ENCODE measurements around the gene MYLK. TPM values are rescaled to one million over a fixed set of nuclear protein-coding genes. Genes with fewer than 3 reads are reported as not detected.
A peak's percentile ranks its signal among the peaks of the same experiment; 100 is the strongest.

The MYLK gene
- total RNA-seq, 1 donor from 2014 or later = 2.6 TPM

GRCh38 chr3:123595396-123596180, 288.5 kb downstream of the MYLK start:
- no peaks in the 10 kb centered on the region for H3K27me3 ChIP-seq (ENCODE audit: control insufficient read depth, insufficient read depth, low read length)
- no peak overlapping the region for H3K4me3 ChIP-seq (ENCODE audit: low read depth, low read length)
- DNase-seq (ENCODE audit: low read depth) (no peak), FAIRE-seq (peak; percentile 32)
- no peaks in the 10 kb centered on the region for H3K36me3 ChIP-seq (ENCODE audit: control insufficient read depth, insufficient read depth, low read length)
- TF ChIP-seq, protein P1, sequence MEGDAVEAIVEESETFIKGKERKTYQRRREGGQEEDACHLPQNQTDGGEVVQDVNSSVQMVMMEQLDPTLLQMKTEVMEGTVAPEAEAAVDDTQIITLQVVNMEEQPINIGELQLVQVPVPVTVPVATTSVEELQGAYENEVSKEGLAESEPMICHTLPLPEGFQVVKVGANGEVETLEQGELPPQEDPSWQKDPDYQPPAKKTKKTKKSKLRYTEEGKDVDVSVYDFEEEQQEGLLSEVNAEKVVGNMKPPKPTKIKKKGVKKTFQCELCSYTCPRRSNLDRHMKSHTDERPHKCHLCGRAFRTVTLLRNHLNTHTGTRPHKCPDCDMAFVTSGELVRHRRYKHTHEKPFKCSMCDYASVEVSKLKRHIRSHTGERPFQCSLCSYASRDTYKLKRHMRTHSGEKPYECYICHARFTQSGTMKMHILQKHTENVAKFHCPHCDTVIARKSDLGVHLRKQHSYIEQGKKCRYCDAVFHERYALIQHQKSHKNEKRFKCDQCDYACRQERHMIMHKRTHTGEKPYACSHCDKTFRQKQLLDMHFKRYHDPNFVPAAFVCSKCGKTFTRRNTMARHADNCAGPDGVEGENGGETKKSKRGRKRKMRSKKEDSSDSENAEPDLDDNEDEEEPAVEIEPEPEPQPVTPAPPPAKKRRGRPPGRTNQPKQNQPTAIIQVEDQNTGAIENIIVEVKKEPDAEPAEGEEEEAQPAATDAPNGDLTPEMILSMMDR (IDR thresholded peaks at IDR 0.05; ENCODE audit: insufficient read depth, low read length, severe bottlenecking) = no peak

- TF ChIP-seq, protein P1 (IDR thresholded peaks at IDR 0.05; ENCODE audit: insufficient read depth, low read length, severe bottlenecking) = no peak
- H3K4me3 ChIP-seq (ENCODE audit: low read depth, low read length) = no peak overlapping the region
- H3K36me3 ChIP-seq (ENCODE audit: control insufficient read depth, insufficient read depth, low read length) = peaks cover 2% of the 10 kb centered on the region
- DNase-seq (ENCODE audit: low read depth) (no peak), FAIRE-seq (no peak)
- no peaks in the 10 kb centered on the region for H3K27me3 ChIP-seq (ENCODE audit: control insufficient read depth, insufficient read depth, low read length)
Observed at GRCh38 chr3:123593381-123593780, 290.8 kb downstream of the MYLK start.

GRCh38 chr3:123590685-123591450, 293.3 kb downstream of the MYLK start:
- no peak overlapping the region for H3K4me3 ChIP-seq (ENCODE audit: low read depth, low read length)
- TF ChIP-seq, protein P1 (IDR thresholded peaks at IDR 0.05; ENCODE audit: insufficient read depth, low read length, severe bottlenecking) = no peak
- H3K27me3 ChIP-seq (ENCODE audit: control insufficient read depth, insufficient read depth, low read length) = no peaks in the 10 kb centered on the region
- peaks cover 2% of the 10 kb centered on the region for H3K36me3 ChIP-seq (ENCODE audit: control insufficient read depth, insufficient read depth, low read length)
- FAIRE-seq (no peak), DNase-seq (ENCODE audit: low read depth) (no peak)

- DNase-seq (ENCODE audit: low read depth) = no peak
- Histone ChIP-seq H3K4me3 (ENCODE audit: low read depth, low read length) (no peak overlapping the region), H3K36me3 (ENCODE audit: control insufficient read depth, insufficient read depth, low read length) (peaks cover 2% of the 10 kb centered on the region), H3K27me3 (ENCODE audit: control insufficient read depth, insufficient read depth, low read length) (no peaks in the 10 kb centered on the region)
- TF ChIP-seq, protein P1 (IDR thresholded peaks at IDR 0.05; ENCODE audit: insufficient read depth, low read length, severe bottlenecking) = no peak
- FAIRE-seq = no peak
Observed at GRCh38 chr3:123587401-123587800, 296.7 kb downstream of the MYLK start.

GRCh38 chr3:123586968-123587367, 297.2 kb downstream of the MYLK start:
- Histone ChIP-seq H3K27me3 (ENCODE audit: control insufficient read depth, insufficient read depth, low read length) (no peaks in the 10 kb centered on the region), H3K4me3 (ENCODE audit: low read depth, low read length) (no peak overlapping the region), H3K36me3 (ENCODE audit: control insufficient read depth, insufficient read depth, low read length) (peaks cover 2% of the 10 kb centered on the region)
- DNase-seq (ENCODE audit: low read depth) (peak; percentile 67), FAIRE-seq (no peak)
- TF ChIP-seq, protein P1 (IDR thresholded peaks at IDR 0.05; ENCODE audit: insufficient read depth, low read length, severe bottlenecking) = no peak

Data from bronchial epithelial cell (primary cell).